Activated naive CD8-positive, alpha-beta T cell (primary cell): ENCODE results near the gene CXCL6.

Source experiments
- H3K27ac Mint-ChIP-seq: one replicate; pipeline ENCODE4 v1.8.0; 2021; ENCODE audit warnings: mixed read lengths
- H3K27me3 Mint-ChIP-seq: one replicate; pipeline ENCODE4 v1.8.0; 2021; ENCODE audit warnings: mixed read lengths
- H3K36me3 Mint-ChIP-seq: one replicate; pipeline ENCODE4 v1.8.0; 2021; ENCODE audit warnings: mixed read lengths
- H3K4me1 Mint-ChIP-seq: one replicate; pipeline ENCODE4 v1.8.0; 2021; ENCODE audit warnings: low read depth, mixed read lengths
- H3K4me3 Mint-ChIP-seq: one replicate; pipeline ENCODE4 v1.8.0; 2021; ENCODE audit warnings: mild to moderate bottlenecking, mixed read lengths
- H3K9me3 Mint-ChIP-seq: one replicate; pipeline ENCODE4 v1.8.0; 2021; ENCODE audit warnings: low read depth, mixed read lengths

CXCL6 gene

DNA sequence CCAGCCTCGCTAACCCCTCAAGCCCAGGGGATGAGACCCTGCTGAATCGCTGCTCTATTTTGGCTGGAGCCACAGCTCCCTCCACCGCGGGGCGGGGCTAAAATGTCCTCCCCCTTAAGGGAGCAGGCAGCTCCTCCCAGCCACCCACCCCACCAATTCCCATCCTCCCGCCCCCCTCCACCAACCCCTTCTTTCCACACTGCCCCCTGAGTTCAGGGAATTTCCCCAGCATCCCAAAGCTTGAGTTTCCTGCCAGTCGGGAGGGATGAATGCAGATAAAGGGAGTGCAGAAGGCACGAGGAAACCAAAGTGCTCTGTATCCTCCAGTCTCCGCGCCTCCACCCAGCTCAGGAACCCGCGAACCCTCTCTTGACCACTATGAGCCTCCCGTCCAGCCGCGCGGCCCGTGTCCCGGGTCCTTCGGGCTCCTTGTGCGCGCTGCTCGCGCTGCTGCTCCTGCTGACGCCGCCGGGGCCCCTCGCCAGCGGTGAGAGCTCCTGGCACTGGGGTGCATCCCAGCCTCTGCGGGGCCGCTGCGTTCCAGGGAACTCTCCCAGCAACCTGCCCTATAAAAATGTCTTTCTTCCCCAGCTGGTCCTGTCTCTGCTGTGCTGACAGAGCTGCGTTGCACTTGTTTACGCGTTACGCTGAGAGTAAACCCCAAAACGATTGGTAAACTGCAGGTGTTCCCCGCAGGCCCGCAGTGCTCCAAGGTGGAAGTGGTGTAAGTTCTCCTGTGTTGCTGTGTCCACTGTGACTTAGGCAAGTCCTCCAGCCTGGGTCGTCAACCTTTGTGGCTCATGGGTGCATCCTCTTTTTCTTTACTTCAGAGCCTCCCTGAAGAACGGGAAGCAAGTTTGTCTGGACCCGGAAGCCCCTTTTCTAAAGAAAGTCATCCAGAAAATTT, at the start of gene CXCL6:
Gene CXCL6, plus strand, starts transcription at position 306 of the 907 bp plus-strand sequence. Its CDS starts 73 bp downstream, at position 379.
- Mint-ChIP-seq H3K4me3 (no peak within 1 kb of the TSS), H3K9me3 (peaks cover 3% of the 10 kb centered on the region), H3K36me3 (no peaks in the 10 kb centered on the region), H3K4me1 (no peaks in the 10 kb centered on the region), H3K27ac (no peak within 1 kb of the TSS), H3K27me3 (peaks cover 3% of the 10 kb centered on the region)

DNA sequence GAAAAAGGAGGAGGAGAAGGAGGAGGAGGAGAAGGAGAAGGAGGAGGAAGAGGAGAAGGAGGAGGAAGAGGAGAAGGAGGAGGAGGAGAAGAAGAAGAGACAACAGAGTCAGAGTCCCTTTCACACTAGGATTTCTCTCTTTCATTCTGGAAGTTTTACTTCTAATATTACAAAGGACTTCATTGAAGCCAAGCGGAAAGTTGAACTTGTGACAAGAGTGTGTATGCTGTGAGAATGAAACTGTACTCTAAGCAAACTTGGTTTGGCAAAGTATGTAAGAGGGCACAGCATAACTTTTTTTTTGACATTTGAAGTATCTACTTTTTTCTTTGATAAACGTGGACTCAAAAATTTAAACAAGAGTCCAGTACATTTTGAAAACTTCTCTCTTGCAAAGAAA, 48.1 kb upstream of the CXCL6 start:
- no peaks in the 10 kb centered on the region for H3K27me3 Mint-ChIP-seq
- no peaks in the 10 kb centered on the region for H3K36me3 Mint-ChIP-seq
- peaks cover 4% of the 10 kb centered on the region for H3K9me3 Mint-ChIP-seq
- no peak overlapping the region for H3K27ac Mint-ChIP-seq
- no peaks in the 10 kb centered on the region for H3K4me1 Mint-ChIP-seq
- no peak overlapping the region for H3K4me3 Mint-ChIP-seq

DNA sequence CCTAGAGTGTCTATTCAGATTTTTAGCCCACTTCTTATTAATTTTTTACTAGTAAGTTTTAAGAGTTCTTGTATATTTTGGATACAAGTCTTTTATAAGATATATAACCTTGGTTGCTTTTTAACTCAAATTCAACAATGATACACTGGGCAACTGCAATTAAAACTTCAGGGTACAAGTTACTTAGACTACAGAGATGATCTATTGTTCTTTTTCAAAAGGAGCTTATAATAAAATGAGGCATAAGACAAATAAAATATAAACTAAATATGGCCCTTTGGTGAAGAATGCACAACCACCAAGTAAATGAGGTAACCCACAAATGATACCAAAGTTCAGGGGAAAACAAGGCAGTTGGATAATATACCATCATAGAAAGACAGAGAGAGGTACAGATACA, 37.6 kb upstream of the CXCL6 start:
- Mint-ChIP-seq H3K27me3 (no peaks in the 10 kb centered on the region), H3K4me3 (no peak overlapping the region), H3K4me1 (no peaks in the 10 kb centered on the region), H3K27ac (no peak overlapping the region), H3K36me3 (no peaks in the 10 kb centered on the region), H3K9me3 (no peaks in the 10 kb centered on the region)

DNA sequence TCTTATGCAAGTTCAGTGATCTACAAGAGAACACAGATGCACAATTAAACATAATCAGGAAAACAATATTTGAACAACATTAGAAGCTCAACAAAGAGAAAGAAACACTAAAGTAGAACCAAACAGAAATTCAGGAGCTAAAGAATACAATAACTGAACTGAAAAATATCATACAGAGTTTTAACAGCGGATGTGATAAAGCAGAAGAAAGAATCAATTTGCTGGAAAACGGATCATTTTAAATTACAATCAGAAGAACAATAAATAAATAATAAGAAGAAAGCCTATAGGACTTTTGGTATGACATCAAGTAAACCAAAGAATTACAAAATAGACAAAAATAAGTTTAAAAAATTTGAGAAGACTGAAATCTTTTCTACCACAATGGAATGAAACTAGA, 36.3 kb upstream of the CXCL6 start:
- no peaks in the 10 kb centered on the region for H3K4me1 Mint-ChIP-seq
- H3K9me3 Mint-ChIP-seq = peaks cover 4% of the 10 kb centered on the region
- no peaks in the 10 kb centered on the region for H3K27me3 Mint-ChIP-seq
- no peaks in the 10 kb centered on the region for H3K36me3 Mint-ChIP-seq
- H3K27ac Mint-ChIP-seq = no peak overlapping the region
- no peak overlapping the region for H3K4me3 Mint-ChIP-seq

DNA sequence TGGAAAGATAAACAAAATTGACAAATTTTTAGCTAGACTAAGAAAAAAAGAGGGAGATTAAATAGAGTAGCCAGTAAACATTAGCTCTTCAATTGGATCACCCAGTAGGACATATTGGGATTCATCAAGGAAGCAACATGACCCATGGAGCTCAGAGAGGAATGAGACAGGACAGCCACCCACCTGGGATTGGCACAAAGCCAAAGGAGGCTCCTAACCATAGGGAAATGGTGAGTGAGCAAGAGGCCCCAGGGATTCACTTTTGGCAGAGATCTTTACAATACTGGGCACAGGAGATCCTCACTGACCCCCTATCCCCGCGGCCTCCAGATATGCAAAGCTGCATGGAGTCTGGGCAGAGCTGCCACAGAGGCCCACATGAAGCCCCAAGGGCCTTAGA, 34.8 kb upstream of the CXCL6 start:
- H3K4me1 Mint-ChIP-seq = no peaks in the 10 kb centered on the region
- no peaks in the 10 kb centered on the region for H3K36me3 Mint-ChIP-seq
- H3K27me3 Mint-ChIP-seq = no peaks in the 10 kb centered on the region
- peaks cover 4% of the 10 kb centered on the region for H3K9me3 Mint-ChIP-seq
- H3K27ac Mint-ChIP-seq = no peak overlapping the region
- H3K4me3 Mint-ChIP-seq = no peak overlapping the region

DNA sequence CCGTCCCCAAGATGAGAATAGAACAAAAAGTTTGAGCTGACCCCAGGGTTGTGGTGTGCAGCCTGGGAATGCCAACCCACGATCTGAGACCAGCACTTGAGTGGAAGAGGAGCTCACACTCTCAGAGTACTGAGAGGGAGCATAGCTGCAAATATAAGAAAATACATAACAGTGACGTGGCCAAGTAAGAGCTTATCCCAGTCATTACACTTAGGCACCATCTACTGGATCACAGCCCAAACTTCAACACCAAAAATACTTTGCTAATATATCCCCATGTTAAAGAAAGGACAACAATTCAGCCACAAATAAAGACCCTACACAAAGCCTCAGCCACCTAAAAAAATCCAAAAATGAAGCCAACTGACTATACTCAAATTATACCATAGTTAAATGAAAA, 33.3 kb upstream of the CXCL6 start:
- peaks cover 4% of the 10 kb centered on the region for H3K9me3 Mint-ChIP-seq
- H3K4me1 Mint-ChIP-seq = no peaks in the 10 kb centered on the region
- H3K27ac Mint-ChIP-seq = no peak overlapping the region

DNA sequence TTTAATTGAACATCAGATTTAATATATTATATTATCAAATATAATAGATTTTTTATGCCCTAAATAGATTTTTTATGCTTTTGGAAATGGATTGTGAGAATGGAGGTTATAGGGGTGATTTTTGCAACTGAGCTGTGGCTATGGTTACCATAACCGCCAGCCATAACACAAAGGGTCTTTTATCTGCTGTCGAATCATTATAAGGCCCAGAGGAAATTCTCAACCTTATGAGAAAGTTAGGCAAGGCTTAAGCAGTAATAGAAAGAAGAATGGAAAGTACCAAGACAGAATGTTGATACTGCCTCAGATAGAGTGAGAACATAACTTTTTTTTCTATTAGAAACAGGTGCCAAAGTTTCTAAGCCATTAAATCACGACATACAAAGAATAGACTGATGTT, 26.3 kb upstream of the CXCL6 start:
- Mint-ChIP-seq H3K9me3 (no peaks in the 10 kb centered on the region), H3K27ac (no peak overlapping the region), H3K27me3 (no peaks in the 10 kb centered on the region), H3K4me3 (no peak overlapping the region), H3K36me3 (no peaks in the 10 kb centered on the region), H3K4me1 (no peaks in the 10 kb centered on the region)

More for the DNA sequence above, 33.3 kb upstream of the CXCL6 start:
- no peaks in the 10 kb centered on the region for H3K27me3 Mint-ChIP-seq
- H3K4me3 Mint-ChIP-seq = no peak overlapping the region
- H3K36me3 Mint-ChIP-seq = no peaks in the 10 kb centered on the region

DNA sequence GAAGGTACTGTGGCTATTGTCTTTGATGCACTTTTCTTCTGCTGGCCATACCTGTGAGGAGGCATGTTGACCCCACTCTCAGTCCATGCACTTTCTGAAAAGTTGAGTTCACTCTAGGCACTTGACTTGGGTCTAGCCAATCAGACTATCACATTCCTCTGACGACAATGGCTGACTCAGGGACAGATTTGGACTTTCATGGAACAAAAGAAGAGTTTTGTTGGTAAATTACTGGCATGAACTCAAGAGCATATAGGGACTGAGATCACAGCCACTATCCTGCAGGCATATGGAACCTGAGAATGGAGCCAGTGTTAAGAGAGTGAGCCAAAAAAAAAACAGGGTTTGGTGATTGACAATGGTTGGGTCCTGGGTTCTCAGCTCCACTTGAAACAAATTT, 24.6 kb upstream of the CXCL6 start:
- H3K27me3 Mint-ChIP-seq = no peaks in the 10 kb centered on the region
- H3K36me3 Mint-ChIP-seq = no peaks in the 10 kb centered on the region

DNA sequence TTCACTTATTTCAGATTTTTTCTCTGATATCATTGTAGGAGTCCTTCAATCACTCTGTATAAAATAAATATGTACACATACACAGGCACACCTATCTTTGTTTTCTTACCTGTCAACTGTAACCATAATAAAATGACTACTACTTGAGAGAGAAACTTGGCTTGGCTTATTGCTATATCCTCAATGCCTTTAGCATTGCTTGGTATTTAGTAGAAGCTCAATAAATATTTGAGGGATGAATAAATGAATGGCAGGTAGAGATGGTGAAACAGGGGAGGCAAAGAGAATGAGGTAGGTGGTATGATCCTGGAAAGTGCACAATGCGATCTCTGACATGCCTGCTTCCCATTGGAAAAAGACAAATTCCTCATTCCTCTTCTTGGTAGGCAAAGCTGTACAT, 21.8 kb upstream of the CXCL6 start:
- Mint-ChIP-seq H3K4me3 (no peak overlapping the region), H3K27ac (no peak overlapping the region), H3K27me3 (no peaks in the 10 kb centered on the region)

More for the DNA sequence above, 24.6 kb upstream of the CXCL6 start:
- H3K27ac Mint-ChIP-seq = no peak overlapping the region
- H3K4me1 Mint-ChIP-seq = no peaks in the 10 kb centered on the region
- H3K4me3 Mint-ChIP-seq = no peak overlapping the region
- H3K9me3 Mint-ChIP-seq = no peaks in the 10 kb centered on the region

DNA sequence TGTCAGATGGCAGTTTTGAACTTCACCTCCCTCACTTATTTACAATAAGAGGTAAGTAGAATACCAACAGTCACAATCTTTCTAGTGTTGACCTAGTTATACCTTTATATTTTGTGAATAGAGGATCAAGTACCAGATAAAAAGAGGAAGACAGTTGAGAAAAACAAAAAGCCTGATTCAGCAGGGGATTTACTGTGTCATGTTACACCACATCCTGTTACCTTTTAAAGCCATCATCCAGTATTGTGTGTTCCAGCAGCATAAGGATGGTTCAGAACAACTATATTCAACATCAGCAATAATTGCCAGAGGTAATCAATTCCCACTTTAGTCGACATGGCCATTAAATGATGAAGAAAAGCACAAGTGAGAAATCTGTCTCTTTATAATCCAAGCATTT, 21.3 kb upstream of the CXCL6 start:
- Mint-ChIP-seq H3K27me3 (no peaks in the 10 kb centered on the region), H3K4me3 (no peak overlapping the region), H3K27ac (no peak overlapping the region), H3K36me3 (no peaks in the 10 kb centered on the region), H3K9me3 (no peaks in the 10 kb centered on the region), H3K4me1 (no peaks in the 10 kb centered on the region)

More for the DNA sequence above, 21.8 kb upstream of the CXCL6 start:
- no peaks in the 10 kb centered on the region for H3K36me3 Mint-ChIP-seq
- no peaks in the 10 kb centered on the region for H3K9me3 Mint-ChIP-seq
- H3K4me1 Mint-ChIP-seq = no peaks in the 10 kb centered on the region

DNA sequence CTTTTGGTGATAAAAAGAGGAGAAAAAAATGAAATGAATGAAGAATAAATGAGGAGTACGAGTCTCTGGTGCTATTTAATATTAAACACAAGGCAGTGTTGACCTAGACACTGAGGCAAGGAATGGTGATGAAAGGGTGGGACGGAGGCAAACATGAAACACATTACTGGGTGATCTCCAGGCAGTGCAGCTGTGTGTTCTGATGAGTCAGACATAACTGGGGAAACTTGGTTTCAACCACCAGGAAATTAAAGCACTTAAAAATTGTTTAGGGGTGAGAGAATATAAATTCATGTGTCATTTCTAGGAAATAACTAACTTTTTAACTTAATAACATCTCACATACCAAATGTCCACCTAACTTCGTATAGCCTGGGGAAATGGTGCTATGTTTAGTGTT, 19.7 kb upstream of the CXCL6 start:
- no peak overlapping the region for H3K4me3 Mint-ChIP-seq
- no peak overlapping the region for H3K27ac Mint-ChIP-seq
- H3K27me3 Mint-ChIP-seq = no peaks in the 10 kb centered on the region
- H3K36me3 Mint-ChIP-seq = no peaks in the 10 kb centered on the region
- no peaks in the 10 kb centered on the region for H3K4me1 Mint-ChIP-seq
- H3K9me3 Mint-ChIP-seq = no peaks in the 10 kb centered on the region

DNA sequence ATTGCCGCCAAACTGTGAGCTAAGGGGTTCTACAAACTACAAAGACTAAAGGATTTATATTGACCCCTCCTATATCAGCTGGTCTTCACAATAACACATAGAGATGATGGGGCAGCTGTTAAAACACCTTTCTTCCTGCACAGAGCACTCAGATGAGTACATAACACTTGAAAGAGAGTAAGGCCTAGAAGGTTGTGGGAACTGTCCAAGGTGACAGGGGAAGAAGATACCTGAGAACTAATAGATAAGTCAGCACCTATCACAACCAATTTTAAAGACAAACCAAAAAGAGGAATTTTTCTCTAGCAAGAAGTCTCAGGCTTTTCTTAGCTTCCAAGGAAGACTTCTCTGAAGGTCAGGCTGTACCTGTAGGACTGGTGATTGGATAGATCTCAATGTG, 19.1 kb upstream of the CXCL6 start:
- no peaks in the 10 kb centered on the region for H3K27me3 Mint-ChIP-seq
- no peaks in the 10 kb centered on the region for H3K9me3 Mint-ChIP-seq
- H3K36me3 Mint-ChIP-seq = no peaks in the 10 kb centered on the region
- no peak overlapping the region for H3K27ac Mint-ChIP-seq
- no peaks in the 10 kb centered on the region for H3K4me1 Mint-ChIP-seq
- H3K4me3 Mint-ChIP-seq = no peak overlapping the region

DNA sequence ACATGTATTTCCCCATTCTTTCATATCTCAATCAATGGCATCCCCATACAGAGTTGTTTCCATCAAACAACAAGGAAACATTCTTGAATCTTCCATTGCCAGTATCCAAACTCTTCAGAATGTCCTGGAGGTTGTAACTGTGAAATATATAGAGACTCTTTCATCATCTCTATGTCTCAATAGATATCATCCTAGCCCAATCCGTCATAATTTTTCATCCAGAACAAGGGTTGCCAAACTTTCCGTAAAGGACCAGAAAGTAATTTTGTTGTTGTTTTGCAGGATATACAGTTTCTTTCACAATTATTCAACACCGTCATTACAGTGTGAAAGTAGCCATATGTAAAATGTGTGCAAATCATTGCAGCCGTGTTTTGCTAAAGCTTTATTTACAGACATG, 15.2 kb upstream of the CXCL6 start:
- Mint-ChIP-seq H3K36me3 (no peaks in the 10 kb centered on the region), H3K4me3 (no peak overlapping the region), H3K4me1 (no peaks in the 10 kb centered on the region), H3K27me3 (no peaks in the 10 kb centered on the region), H3K9me3 (no peaks in the 10 kb centered on the region), H3K27ac (no peak overlapping the region)

DNA sequence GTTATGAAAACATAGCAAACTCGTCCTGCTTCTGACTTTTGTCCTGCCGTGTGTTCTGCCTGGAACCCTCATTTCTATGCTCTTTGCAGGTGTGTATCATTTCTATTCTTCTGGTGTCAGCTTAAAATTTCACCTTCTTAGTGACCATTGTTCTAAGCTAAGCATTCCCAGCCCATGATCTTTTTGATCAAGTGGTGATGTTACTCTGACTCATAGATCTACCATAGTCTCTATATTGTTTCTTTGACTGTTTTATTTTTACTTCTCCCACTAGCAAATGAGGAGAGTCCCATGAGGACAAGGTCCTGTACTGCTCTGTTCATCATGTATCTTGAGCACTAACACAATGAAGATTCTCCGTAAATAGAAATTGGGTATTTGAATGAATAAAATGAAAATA, 14.1 kb upstream of the CXCL6 start:
- Mint-ChIP-seq H3K4me1 (no peaks in the 10 kb centered on the region), H3K36me3 (no peaks in the 10 kb centered on the region), H3K9me3 (peaks cover 3% of the 10 kb centered on the region), H3K27me3 (no peaks in the 10 kb centered on the region), H3K27ac (no peak overlapping the region), H3K4me3 (no peak overlapping the region)

DNA sequence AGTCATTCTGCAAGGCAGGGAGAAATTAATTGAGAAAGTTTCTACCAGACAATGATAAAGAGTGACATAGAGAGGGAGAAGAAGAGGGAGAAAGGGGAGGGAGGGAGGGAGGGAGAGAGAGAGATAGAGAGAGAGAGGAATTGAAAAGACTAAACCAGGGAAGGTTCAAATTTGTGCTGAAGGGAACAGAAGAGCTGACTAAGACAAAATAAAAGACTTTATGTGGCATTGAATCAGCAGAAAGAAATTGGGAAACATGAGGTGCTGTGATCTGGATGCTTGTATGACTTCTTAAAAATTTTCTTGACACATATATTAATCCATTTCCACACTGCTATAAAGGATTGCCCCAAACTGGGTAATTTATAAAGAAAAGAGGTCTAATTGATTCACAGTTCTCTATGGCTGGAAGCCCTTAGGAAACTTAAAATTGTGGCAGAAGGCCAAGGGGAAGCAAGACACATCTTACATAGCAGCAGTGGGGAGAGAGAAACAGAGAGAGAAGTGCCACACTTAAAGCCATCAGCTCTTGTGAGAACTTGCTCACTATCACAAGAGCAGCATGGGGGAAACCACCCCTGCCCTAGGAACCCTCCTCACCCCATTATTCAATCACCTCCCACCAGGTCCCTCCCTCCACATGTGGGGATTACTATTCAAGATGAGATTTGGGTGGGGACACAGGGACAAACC, 13.5 kb upstream of the CXCL6 start:
- Mint-ChIP-seq H3K4me3 (no peak overlapping the region), H3K27me3 (no peaks in the 10 kb centered on the region), H3K4me1 (no peaks in the 10 kb centered on the region), H3K27ac (no peak overlapping the region), H3K36me3 (no peaks in the 10 kb centered on the region), H3K9me3 (peaks cover 5% of the 10 kb centered on the region)
